B cell (primary cell): ENCODE results near the gene PPP1R12A. TPM values are rescaled to one million over a fixed set of nuclear protein-coding genes. Genes with fewer than 3 reads are reported as not detected.
A peak's percentile ranks its signal among the peaks of the same experiment; 100 is the strongest.

Experiments used
- ATAC-seq: fragments of 200-7000 bp; cut with Tn5 transposase; one replicate; pipeline ENCODE4 v1.10.0; 2021; ENCODE audit warnings: low read depth, mild to moderate bottlenecking, moderate number of reproducible peaks, moderate library complexity
- CTCF ChIA-PET: fragments of 350-600 bp; sonication (Branson Sonifier 250); formaldehyde crosslinking; loops from one replicate; lab custom pipeline; 2021; ENCODE audit warnings: antibody characterized with exemption, inconsistent platforms; lab: Charles Lee
- POLR2A ChIA-PET: fragments of 350-600 bp; sonication (Branson Sonifier 250); formaldehyde crosslinking; loops from one replicate; lab custom pipeline; 2021; ENCODE audit warnings: antibody characterized with exemption; lab: Charles Lee
- DNase-seq: peaks from one replicate; pipeline ENCODE4 v3.0.0; 2013
- H2AFZ ChIP-seq: 2 replicates; pipeline ENCODE4 v1.6.1; 2012; ENCODE audit warnings: mild to moderate bottlenecking, low read depth, low read length; ENCODE audit not compliant: insufficient read depth, poor library complexity, severe bottlenecking
- H3K27ac ChIP-seq, 2 donors: 1 replicate in 1 of 2; 2 replicates in 1 of 2; pipeline ENCODE4 v1.5.1; 2012 to 2013; ENCODE audit warnings: low read length in 2 of 2, mild to moderate bottlenecking in 2 of 2, moderate library complexity in 1 of 2
- H3K27me3 ChIP-seq, 4 experiments: fragments of 200-600 bp in 1 of 4; sonication (generic) in 1 of 4; replicated peaks in 1 of 4; 1 replicate in 2 of 4; 2 replicates in 2 of 4; pipeline versions ENCODE4 v1.6.1 to v1.7.0; 2013 to 2016; ENCODE audit warnings: low read length in 3 of 4, mild to moderate bottlenecking in 2 of 4, mixed read lengths in 1 of 4, moderate library complexity in 1 of 4; ENCODE audit not compliant: insufficient read depth in 4 of 4, control insufficient read depth in 3 of 4; ENCODE audit errors: control extremely low read depth in 1 of 4
- H3K36me3 ChIP-seq, 2 experiments: replicated peaks in 1 of 2; 1 replicate in 1 of 2; 2 replicates in 1 of 2; pipeline versions ENCODE4 v1.6.1 to v1.7.1; 2013; ENCODE audit warnings: low read length in 1 of 2; ENCODE audit not compliant: insufficient read depth in 2 of 2, control insufficient read depth in 1 of 2; ENCODE audit errors: control extremely low read depth in 1 of 2, extremely low read depth in 1 of 2
- H3K4me1 ChIP-seq, 2 donors: fragments of 200-600 bp in 1 of 2; sonication (generic) in 1 of 2; 1 replicate in 1 of 2; 2 replicates in 1 of 2; pipeline versions ENCODE4 v1.5.1 to v1.6.1; 2013 to 2017; ENCODE audit warnings: low read length in 2 of 2; ENCODE audit not compliant: control insufficient read depth in 2 of 2, insufficient read depth in 2 of 2
- H3K4me2 ChIP-seq: replicated peaks from 2 replicates; pipeline ENCODE3; 2012; ENCODE audit warnings: mild to moderate bottlenecking, low read depth, low read length; ENCODE audit not compliant: poor library complexity, severe bottlenecking
- H3K4me3 ChIP-seq, 5 experiments: fragments of 200-600 bp in 1 of 5; sonication (generic) in 1 of 5; 1 replicate in 3 of 5; 2 replicates in 2 of 5; pipeline versions ENCODE4 v1.5.1 to v1.7.0; 2011 to 2016; ENCODE audit warnings: low read length in 4 of 5, mild to moderate bottlenecking in 4 of 5, low read depth in 2 of 5, control low read depth in 1 of 5, moderate library complexity in 1 of 5; ENCODE audit not compliant: insufficient read depth in 1 of 5; ENCODE audit errors: control extremely low read depth in 1 of 5, extremely low read depth in 1 of 5
- H3K79me2 ChIP-seq: fragments of 200-600 bp; sonication (generic); one replicate; pipeline ENCODE4 v1.6.0; 2016; ENCODE audit warnings: low read length; ENCODE audit not compliant: control insufficient read depth, insufficient read depth
- H3K9ac ChIP-seq: fragments of 200-600 bp; sonication (generic); 2 replicates; pipeline ENCODE4 v1.6.1; 2017; ENCODE audit warnings: mild to moderate bottlenecking, low read length, moderate library complexity
- H3K9me3 ChIP-seq, 3 donors: one replicate each; pipeline versions ENCODE4 v1.6.1 to v1.7.1; 2013; ENCODE audit warnings: low read length in 2 of 3; ENCODE audit not compliant: control insufficient read depth in 2 of 3, insufficient read depth in 1 of 3; ENCODE audit errors: control extremely low read depth in 1 of 3
- H4K20me1 ChIP-seq: 2 replicates; pipeline ENCODE4 v1.6.0; 2012; ENCODE audit warnings: mild to moderate bottlenecking, low read length; ENCODE audit not compliant: insufficient read depth, control insufficient read depth, poor library complexity, severe bottlenecking
- H3K27ac Mint-ChIP-seq: one replicate; pipeline ENCODE4 v1.8.0; 2021; ENCODE audit warnings: mixed read lengths
- H3K27me3 Mint-ChIP-seq: one replicate; pipeline ENCODE4 v1.8.0; 2021; ENCODE audit warnings: mixed read lengths
- H3K4me1 Mint-ChIP-seq: one replicate; pipeline ENCODE4 v1.8.0; 2021; ENCODE audit warnings: mixed read lengths
- H3K4me3 Mint-ChIP-seq: one replicate; pipeline ENCODE4 v1.8.0; 2021; ENCODE audit warnings: mixed read lengths
- H3K9me3 Mint-ChIP-seq: one replicate; pipeline ENCODE4 v1.8.0; 2022; ENCODE audit warnings: mixed read lengths; ENCODE audit not compliant: insufficient read depth
- EZH2 ChIP-seq: IDR thresholded peaks from 2 replicates; pipeline ENCODE4 v1.6.1; 2012; ENCODE audit warnings: borderline replicate concordance, low read depth, mild to moderate bottlenecking, moderate library complexity, low read length; ENCODE audit not compliant: insufficient read depth, poor library complexity, severe bottlenecking
- WGBS: methylation state at CpG from one replicate; pipeline ENCODE4 v1.1.5; 2013; ENCODE audit warnings: missing lambda C conversion rate; ENCODE audit not compliant: insufficient coverage; 5-methylcytosine and 5-hydroxymethylcytosine counted together
- intact Hi-C: fragments of 100-400 bp; cut with micrococcal nuclease; formaldehyde crosslinking; loops from one replicate; pipeline ENCODE4 v1.10.0; 2022
- polyA plus RNA-seq: library from polyadenylated mRNA; depleted of rRNA; stranded (reverse); fragments of >200 nt; gene quantifications from 2 replicates; pipeline ENCODE4 v1.2.3, GENCODE V29; 2012
- total RNA-seq, 2 donors: library from RNA; stranded (reverse); fragments of 120-200 nt in 1 of 2; gene quantifications; 1 replicate in 1 of 2; 2 replicates in 1 of 2; pipeline versions ENCODE4 v1.2.3 to v1.2.4, GENCODE V29; 2013 to 2022
- TF ChIP-seq, protein P1 (sequence below): fragments of 200-600 bp; IDR thresholded peaks from one replicate; pipeline ENCODE4 v1.8.0; 2022; ENCODE audit warnings: antibody characterized with exemption, mild to moderate bottlenecking

The PPP1R12A gene
- total and polyA plus RNA-seq, 2 donors (not counting 1 experiment from before 2014, with no cell fraction given) = 18.3 to 110 TPM

DNA sequence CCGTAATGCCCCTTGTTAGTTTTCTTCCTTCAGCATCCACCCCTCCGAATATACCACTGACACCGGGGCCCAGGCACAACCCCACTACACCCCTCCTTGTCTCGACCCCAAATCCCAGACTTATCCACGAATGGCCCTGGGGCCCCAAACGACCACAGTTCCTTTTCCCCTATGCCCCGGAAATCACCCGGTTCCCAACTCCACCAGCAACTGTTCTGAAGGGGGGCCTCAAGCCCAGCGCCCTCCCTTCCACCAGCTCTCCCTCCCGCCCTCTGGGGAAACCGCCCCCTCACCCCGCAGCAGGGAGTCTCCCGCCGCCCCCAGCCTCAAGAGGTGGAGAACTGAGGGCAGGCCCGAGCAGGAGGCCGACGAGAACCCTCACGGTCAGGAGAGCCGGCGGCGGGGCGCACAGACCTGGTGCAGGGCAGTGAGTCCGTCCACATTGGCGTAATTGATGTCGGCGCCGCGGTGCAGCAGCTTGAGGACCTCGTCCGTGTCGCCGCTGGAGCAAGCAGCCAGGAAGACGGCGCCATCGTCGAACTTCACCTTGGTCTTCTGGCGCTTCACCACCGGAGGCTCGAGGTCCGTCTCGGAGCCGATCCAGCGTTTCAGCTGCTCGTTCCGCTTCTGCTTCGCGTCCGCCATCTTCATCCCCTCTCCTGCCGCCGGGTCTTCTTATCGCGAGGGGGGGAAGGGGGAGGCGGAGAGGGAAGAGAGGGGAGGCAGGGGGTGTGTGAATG is 446 bp downstream of the PPP1R12A start:
- peak overlapping the region; percentile 99 for H3K4me3 Mint-ChIP-seq
- peak overlapping the region; percentile 76 for H3K4me2 ChIP-seq
- WGBS = under 1% methylated on average over 40 of the region's 53 CpGs
- POLR2A ChIA-PET = interaction anchor here (1.0 kb wide), 1 partner anchor 13 kb away, joined by 3 read pairs; no protein-coding TSS in a partner anchor
- ATAC-seq (peak; percentile 2), DNase-seq (no peak)
- CTCF ChIA-PET = no interaction called here
- H3K27ac Mint-ChIP-seq = peak overlapping the region; percentile 99
- peak overlapping the region; percentile 88 for H2AFZ ChIP-seq
- intact Hi-C loops = loop anchor here (1.0 to 10.0 kb wide), 3 partner anchors 47 to 244 kb away; partner anchors contain the start of gene PAWR
- peak overlapping the region; percentile 85 to 94 (median 92) for H3K4me3 ChIP-seq
- TF ChIP-seq EZH2 = no peak
- TF ChIP-seq, protein P1, sequence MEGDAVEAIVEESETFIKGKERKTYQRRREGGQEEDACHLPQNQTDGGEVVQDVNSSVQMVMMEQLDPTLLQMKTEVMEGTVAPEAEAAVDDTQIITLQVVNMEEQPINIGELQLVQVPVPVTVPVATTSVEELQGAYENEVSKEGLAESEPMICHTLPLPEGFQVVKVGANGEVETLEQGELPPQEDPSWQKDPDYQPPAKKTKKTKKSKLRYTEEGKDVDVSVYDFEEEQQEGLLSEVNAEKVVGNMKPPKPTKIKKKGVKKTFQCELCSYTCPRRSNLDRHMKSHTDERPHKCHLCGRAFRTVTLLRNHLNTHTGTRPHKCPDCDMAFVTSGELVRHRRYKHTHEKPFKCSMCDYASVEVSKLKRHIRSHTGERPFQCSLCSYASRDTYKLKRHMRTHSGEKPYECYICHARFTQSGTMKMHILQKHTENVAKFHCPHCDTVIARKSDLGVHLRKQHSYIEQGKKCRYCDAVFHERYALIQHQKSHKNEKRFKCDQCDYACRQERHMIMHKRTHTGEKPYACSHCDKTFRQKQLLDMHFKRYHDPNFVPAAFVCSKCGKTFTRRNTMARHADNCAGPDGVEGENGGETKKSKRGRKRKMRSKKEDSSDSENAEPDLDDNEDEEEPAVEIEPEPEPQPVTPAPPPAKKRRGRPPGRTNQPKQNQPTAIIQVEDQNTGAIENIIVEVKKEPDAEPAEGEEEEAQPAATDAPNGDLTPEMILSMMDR = no peak
- peaks cover 18 to 31% of the 10 kb centered on the region in 2 donors for H3K4me1 ChIP-seq
- peak overlapping the region; percentile 88 for H3K9ac ChIP-seq
- peaks cover 20% of the 10 kb centered on the region for H4K20me1 ChIP-seq
- H3K9me3 Mint-ChIP-seq = no peaks in the 10 kb centered on the region
- H3K27me3 ChIP-seq = no peaks in the 10 kb centered on the region
- H3K4me1 Mint-ChIP-seq = peaks cover 47% of the 10 kb centered on the region
- H3K9me3 ChIP-seq = no peaks in the 10 kb centered on the region
- H3K27me3 Mint-ChIP-seq = no peaks in the 10 kb centered on the region
- H3K27ac ChIP-seq = peak overlapping the region; percentile 92 to 93
- H3K36me3 ChIP-seq = no peaks in the 10 kb centered on the region
- H3K79me2 ChIP-seq = peaks cover 57% of the 10 kb centered on the region
